K562 (cell line): ENCODE measurements around the gene SPRYD3. TPM values are rescaled to one million over a fixed set of nuclear protein-coding genes. Genes with fewer than 3 reads are reported as not detected.

ENCODE experiments used
- ATAC-seq: fragments of 200-7000 bp; cut with Tn5 transposase; 3 replicates; pipeline ENCODE4 v1.9.1; 2020; ENCODE audit warnings: moderate library complexity
- BruUV-seq: library from RNA; stranded (reverse); fragments of 400-500 nt; replicated peaks from 2 replicates; lab custom pipeline; 2021; lab: Mats Ljungman, UMichigan
- CTCF ChIA-PET: fragments of 300-600 bp; formaldehyde crosslinking; extraction: SDS; loops from one replicate; lab custom pipeline; 2021; ENCODE audit warnings: low intra/inter-chr PET ratio; lab: Yijun Ruan, JAX
- POLR2A ChIA-PET: fragments of 300-600, 350-650 bp; sonication (Branson Sonifier 250); formaldehyde crosslinking; extraction: SDS; loops from one replicate; lab custom pipeline; 2021; ENCODE audit warnings: antibody characterized with exemption, inconsistent platforms; lab: Yijun Ruan, JAX
- DNase-seq, 4 experiments: peaks; one replicate each; pipeline versions ENCODE4 v3.0.0 to v3.0.0-alpha.2; 2011 to 2018; ENCODE audit warnings: low spot score in 3 of 4, mixed read lengths in 3 of 4; ENCODE audit errors: extremely low read depth in 1 of 4
- FAIRE-seq: peaks from 2 replicates; lab custom pipeline; 2011; peaks lifted over from hg19 to GRCh38; lab: Jason Lieb, UNC
- H2AFZ ChIP-seq: 2 replicates; pipeline ENCODE4 v1.6.0; 2011; ENCODE audit warnings: low read depth, low read length, control low read depth, inconsistent platforms
- H3K27ac ChIP-seq: fragments of 200-600 bp; 3 replicates; pipeline ENCODE4 v1.8.0; 2011; ENCODE audit warnings: low read depth, mild to moderate bottlenecking, control low read depth, inconsistent platforms, low read length, moderate library complexity, mixed read lengths; ENCODE audit errors: extremely low read depth
- H3K27me3 ChIP-seq, 2 experiments: fragments of 300-600 bp in 1 of 2; 2 replicates in 1 of 2; 3 replicates in 1 of 2; pipeline versions ENCODE4 v1.6.0 to v1.8.0; 2011; ENCODE audit warnings: inconsistent platforms in 2 of 2, low read length in 2 of 2, mild to moderate bottlenecking in 1 of 2, mixed read lengths in 1 of 2, moderate library complexity in 1 of 2; ENCODE audit not compliant: control insufficient read depth in 2 of 2, insufficient read depth in 2 of 2
- H3K36me3 ChIP-seq: fragments of 300-600 bp; 3 replicates; pipeline ENCODE4 v1.8.0; 2011; ENCODE audit warnings: mild to moderate bottlenecking, low read length, inconsistent platforms; ENCODE audit not compliant: control insufficient read depth, insufficient read depth
- H3K4me1 ChIP-seq, 2 experiments: fragments of 200-600 bp in 1 of 2; replicated peaks in 1 of 2; 2 replicates in 1 of 2; 3 replicates in 1 of 2; pipeline versions ENCODE4 v1.5.1 to v1.8.0; 2011; ENCODE audit warnings: inconsistent platforms in 2 of 2, low read length in 2 of 2, mild to moderate bottlenecking in 1 of 2, mixed read lengths in 1 of 2, moderate library complexity in 1 of 2; ENCODE audit not compliant: control insufficient read depth in 2 of 2, insufficient read depth in 2 of 2
- H3K4me2 ChIP-seq: 2 replicates; pipeline ENCODE4 v1.6.1; 2011; ENCODE audit warnings: low read length, control low read depth, inconsistent platforms, mixed read lengths; ENCODE audit not compliant: insufficient read depth
- H3K4me3 ChIP-seq: fragments of 200-600 bp; sonication (generic), shearing (Covaris generic); 2 replicates; pipeline ENCODE4 v1.5.1; 2016; ENCODE audit warnings: control low read depth, inconsistent platforms
- H3K79me2 ChIP-seq: fragments of 200-600 bp; 3 replicates; pipeline ENCODE4 v1.8.0; 2011; ENCODE audit warnings: low read length, inconsistent platforms; ENCODE audit not compliant: control insufficient read depth, insufficient read depth
- H3K9ac ChIP-seq, 2 experiments: 2 replicates each; pipeline versions ENCODE4 v1.6.0 to v1.6.1; 2011; ENCODE audit warnings: low read depth in 2 of 2, low read length in 2 of 2, control low read depth in 1 of 2, inconsistent platforms in 1 of 2, mild to moderate bottlenecking in 1 of 2, mixed read lengths in 1 of 2; ENCODE audit not compliant: insufficient read depth in 1 of 2
- H3K9me1 ChIP-seq: one replicate; pipeline ENCODE4 v1.6.0; 2011; ENCODE audit warnings: inconsistent platforms, mild to moderate bottlenecking, low read length, moderate library complexity; ENCODE audit not compliant: control insufficient read depth, insufficient read depth
- H3K9me3 ChIP-seq: replicated peaks from 2 replicates; pipeline ENCODE4 v1.5.1; 2011; ENCODE audit warnings: low read depth, low read length, inconsistent platforms; ENCODE audit not compliant: control insufficient read depth, insufficient read depth
- H4K20me1 ChIP-seq: replicated peaks from 2 replicates; pipeline ENCODE4 v1.6.1; 2011; ENCODE audit warnings: low read length, inconsistent platforms, mixed read lengths; ENCODE audit not compliant: control insufficient read depth, insufficient read depth
- BRD4 ChIP-seq: fragments of 200-600 bp; sonication (generic); IDR thresholded peaks from 2 replicates; pipeline ENCODE4 v1.6.1; 2017; ENCODE audit warnings: inconsistent platforms
- ELF2 ChIP-seq: fragments of 250-450 bp; sonication (Bioruptor Pico); IDR thresholded peaks from 2 replicates; pipeline ENCODE4 v1.5.0; 2021; ENCODE audit warnings: mild to moderate bottlenecking
- ETV1 ChIP-seq: fragments of 450-650 bp; conservative IDR thresholded peaks from 2 replicates; pipeline ENCODE4 v1.6.1; 2016; ENCODE audit warnings: missing genetic modification characterization, control low read depth, low read depth, missing compliant biosample characterization
- FOXJ3 ChIP-seq: sonication (generic); formaldehyde crosslinking; IDR thresholded peaks from 2 replicates; pipeline ENCODE4 v1.4.0; 2020; ENCODE audit warnings: mild to moderate bottlenecking, missing genetic modification reagents
- GATA2 ChIP-seq: sonication (generic); formaldehyde crosslinking; IDR thresholded peaks from 2 replicates; pipeline ENCODE4 v1.4.0; 2020; ENCODE audit warnings: mild to moderate bottlenecking, missing genetic modification reagents
- MCM2 ChIP-seq: fragments of 450-650 bp; IDR thresholded peaks from 2 replicates; pipeline ENCODE4 v1.6.1; 2017; ENCODE audit warnings: low read depth, mild to moderate bottlenecking
- MEF2D ChIP-seq: conservative IDR thresholded peaks from 2 replicates; pipeline ENCODE4 v1.6.1; 2016; ENCODE audit warnings: low read depth, missing genetic modification characterization, missing compliant biosample characterization
- MTA1 ChIP-seq: fragments of 450-650 bp; IDR thresholded peaks from 2 replicates; pipeline ENCODE4 v1.6.1; 2017; ENCODE audit warnings: borderline replicate concordance
- MTF1 ChIP-seq: fragments of 250-450 bp; sonication (Bioruptor Pico); IDR thresholded peaks from 2 replicates; pipeline ENCODE4 v1.9.0; 2021; ENCODE audit warnings: moderate library complexity, mild to moderate bottlenecking, inconsistent platforms, borderline replicate concordance
- PHTF2 ChIP-seq: fragments of 250-450 bp; sonication (Bioruptor Pico); IDR thresholded peaks from 2 replicates; pipeline ENCODE4 v1.5.0; 2021; ENCODE audit warnings: mild to moderate bottlenecking
- RHOXF2B ChIP-seq: fragments of 250-450 bp; sonication (Bioruptor Pico); conservative IDR thresholded peaks from 2 replicates; pipeline ENCODE4 v1.5.1; 2021
- SNAPC5 ChIP-seq: fragments of 250-450 bp; sonication (Bioruptor Pico); IDR thresholded peaks from 2 replicates; pipeline ENCODE4 v1.8.0; 2021; ENCODE audit warnings: moderate library complexity, mild to moderate bottlenecking, inconsistent platforms
- TCF7 ChIP-seq: sonication (generic); IDR thresholded peaks from 2 replicates; pipeline ENCODE4 v1.6.1; 2016; ENCODE audit warnings: antibody characterized with exemption, borderline replicate concordance
- WGBS: fragments of 100-300 bp; shearing (Covaris generic); methylation state at CpG from one replicate; pipeline ENCODE4 v1.1.6; 2016; ENCODE audit warnings: low coverage, mixed read lengths; ENCODE audit not compliant: insufficient coverage; ENCODE audit errors: missing lambda C conversion rate; 5-methylcytosine and 5-hydroxymethylcytosine counted together
- in situ Hi-C: fragments of 300-500 bp; cut with MboI; formaldehyde crosslinking; loops from 4 replicates; pipeline ENCODE4 v1.15.0; 2018; ENCODE audit warnings: inconsistent platforms, mixed read lengths
- intact Hi-C: fragments of 100-400 bp; cut with micrococcal nuclease; formaldehyde crosslinking; loops from 2 replicates; pipeline ENCODE4 v1.14.2; 2022
- polyA plus RNA-seq, 8 experiments: library from polyadenylated mRNA; depleted of rRNA in 4 of 8; stranded (reverse) in 5 of 8; unstranded in 3 of 8; fragments of >200 nt; fragmentation: Nextera tagmentation in 2 of 8; fragmentation: Illumina TruSeq in 1 of 8; extraction: Ambion mirVana in 2 of 8; extraction: Trizol in 1 of 8; gene quantifications; 2 replicates each; pipeline versions ENCODE4 v1.2.1 to v1.2.3, GENCODE V29; 2011 to 2014; ENCODE audit warnings: inconsistent platforms in 1 of 8, missing spikeins in 1 of 8
- total RNA-seq, 7 experiments: library from RNA; depleted of rRNA in 6 of 7; stranded (reverse); fragments of >200 nt in 6 of 7; fragmentation: Illumina TruSeq in 2 of 7; extraction: Trizol in 2 of 7; gene quantifications; 2 replicates each; pipeline versions ENCODE4 v1.2.1 to v1.2.3, GENCODE V29; 2011 to 2021; ENCODE audit warnings: low replicate concordance in 1 of 7
- TF ChIP-seq, protein P1 (sequence below): sonication (generic); formaldehyde crosslinking; IDR thresholded peaks from 2 replicates; pipeline ENCODE4 v1.8.0; 2022; ENCODE audit warnings: mild to moderate bottlenecking, missing genetic modification reagents

The SPRYD3 gene
- total and polyA plus RNA-seq, 9 of the 15 experiments (the other 6 are each of a cell fraction or from before 2014, with no cell fraction given) = 1.5 to 13.6 (median 7.6) TPM

GRCh38 chr12:53064613-53065436, 14.4 kb downstream of the SPRYD3 start:
- no peaks in the 10 kb centered on the region; a peak in 1 of 5 replicates for H3K27me3 ChIP-seq
- H3K36me3 ChIP-seq = peaks cover 8% of the 10 kb centered on the region; the same call in 2 of the 3 replicates
- no peaks in the 10 kb centered on the region for H4K20me1 ChIP-seq
- H3K9me3 ChIP-seq = no peaks in the 10 kb centered on the region
- no peak for DNase-seq
- no peak overlapping the region for H3K27ac ChIP-seq
- ChIA-PET POLR2A (interaction anchor here (0.6 to 1.9 kb wide), 7 partner anchors 7 to 122 kb away, joined by 3 to 8 read pairs (median 5); no protein-coding TSS in a partner anchor), CTCF (interaction anchor here (2.1 kb wide), 1 partner anchor 34 kb away, joined by 49 read pairs; the partner anchor contains the start of gene IGFBP6)
- no peak overlapping the region for H3K9ac ChIP-seq
- intact Hi-C loops (loop anchor here (10.0 kb wide), 1 partner anchor 440 kb away; the partner anchor contains the start of genes NPFF and TARBP2), in situ Hi-C loops (loop anchor here (5.0 to 10.0 kb wide), 3 partner anchors 37 to 222 kb away; partner anchors contain the start of genes ITGB7 and SOAT2)
- no peak for ATAC-seq
- H3K4me2 ChIP-seq = no peak overlapping the region
- H3K4me3 ChIP-seq = no peak overlapping the region
- 87% methylated on average over 6 of the region's 11 CpGs for WGBS
- no peaks in the 10 kb centered on the region for H3K9me1 ChIP-seq
- FAIRE-seq = no peak
- TF ChIP-seq MTF1 (CRISPR knock-in tag) (no peak), GATA2 (CRISPR knock-in tag) (no peak), RHOXF2B (CRISPR knock-in tag) (no peak), TCF7 (no peak), MCM2 (no peak), MTA1 (no peak), PHTF2 (CRISPR knock-in tag) (no peak), BRD4 (no peak), SNAPC5 (CRISPR knock-in tag) (no peak), ELF2 (CRISPR knock-in tag) (no peak), ETV1 (tag) (no peak), MEF2D (tag) (no peak), FOXJ3 (CRISPR knock-in tag) (no peak)
- TF ChIP-seq, protein P1, sequence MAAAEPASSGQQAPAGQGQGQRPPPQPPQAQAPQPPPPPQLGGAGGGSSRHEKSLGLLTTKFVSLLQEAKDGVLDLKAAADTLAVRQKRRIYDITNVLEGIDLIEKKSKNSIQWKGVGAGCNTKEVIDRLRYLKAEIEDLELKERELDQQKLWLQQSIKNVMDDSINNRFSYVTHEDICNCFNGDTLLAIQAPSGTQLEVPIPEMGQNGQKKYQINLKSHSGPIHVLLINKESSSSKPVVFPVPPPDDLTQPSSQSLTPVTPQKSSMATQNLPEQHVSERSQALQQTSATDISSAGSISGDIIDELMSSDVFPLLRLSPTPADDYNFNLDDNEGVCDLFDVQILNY (CRISPR knock-in tag) = no peak
- no peaks in the 10 kb centered on the region for H3K79me2 ChIP-seq
- peaks cover 8 to 26% of the 10 kb centered on the region in 2 experiments; a peak in 4 of 5 replicates for H3K4me1 ChIP-seq
- no peak overlapping the region for H2AFZ ChIP-seq
- no TSS peak for BruUV-seq
